HG03097 (cell line): ENCODE measurements around the gene UBE2L6.
A peak's percentile ranks its signal among the peaks of the same experiment; 100 is the strongest.

ENCODE experiments used
- ATAC-seq: cut with Tn5 transposase; IDR thresholded peaks from one replicate; pipeline ENCODE4 v1.9.1; 2021; ENCODE audit not compliant: unreplicated experiment, low FRiP score

Gene UBE2L6

GRCh38 chr11:57530596-57531507 is 36.6 kb downstream of the UBE2L6 start, which contains the start of gene TIMM10:
Gene TIMM10, minus strand, starts transcription at chr11:57530754. Its CDS starts 565 bp downstream, at chr11:57530189.
- peak; percentile 98 for ATAC-seq

GRCh38 chr11:57530215-57530595 is 37.3 kb downstream of the UBE2L6 start:
- ATAC-seq = peak; percentile 1

- ATAC-seq = no peak
These were observed 38.5 kb downstream of the UBE2L6 start for GRCh38 chr11:57529012-57529411.

- ATAC-seq = no peak
These were observed 40.3 kb downstream of the UBE2L6 start for GRCh38 chr11:57527056-57527631.

GRCh38 chr11:57523419-57523818 is 44.1 kb downstream of the UBE2L6 start:
- no peak for ATAC-seq

GRCh38 chr11:57521116-57521515 is 46.4 kb downstream of the UBE2L6 start:
- no peak for ATAC-seq

GRCh38 chr11:57516061-57516443 is 51.4 kb downstream of the UBE2L6 start:
- ATAC-seq = no peak

- no peak for ATAC-seq
These were observed 52.0 kb downstream of the UBE2L6 start, which contains the start of gene SLC43A1 for GRCh38 chr11:57515332-57516060. Gene SLC43A1, minus strand, starts transcription at chr11:57515702. Its CDS starts 1,591 bp downstream, at chr11:57514111.

GRCh38 chr11:57514538-57515331 is 52.7 kb downstream of the UBE2L6 start:
- no peak for ATAC-seq

- no peak for ATAC-seq
These were observed 53.4 kb downstream of the UBE2L6 start for GRCh38 chr11:57513911-57514537.

GRCh38 chr11:57513452-57513795 is 54.0 kb downstream of the UBE2L6 start:
- no peak for ATAC-seq

- ATAC-seq = no peak
These were observed 54.6 kb downstream of the UBE2L6 start for GRCh38 chr11:57512646-57513451.

GRCh38 chr11:57511741-57512430 is 55.6 kb downstream of the UBE2L6 start:
- no peak for ATAC-seq

GRCh38 chr11:57508341-57509170 is 58.9 kb downstream of the UBE2L6 start:
- ATAC-seq = no peak

- ATAC-seq = no peak
These were observed 61.0 kb downstream of the UBE2L6 start for GRCh38 chr11:57506522-57506921.

- no peak for ATAC-seq
These were observed 63.0 kb downstream of the UBE2L6 start for GRCh38 chr11:57504511-57504910.

GRCh38 chr11:57502870-57503269 is 64.6 kb downstream of the UBE2L6 start:
- no peak for ATAC-seq

- ATAC-seq = no peak
These were observed 65.1 kb downstream of the UBE2L6 start for GRCh38 chr11:57502376-57502775.
